ENCODE measurements around the gene IGF2.
A peak's percentile ranks its signal among the peaks of the same experiment; 100 is the strongest.

Gene IGF2, protein sequence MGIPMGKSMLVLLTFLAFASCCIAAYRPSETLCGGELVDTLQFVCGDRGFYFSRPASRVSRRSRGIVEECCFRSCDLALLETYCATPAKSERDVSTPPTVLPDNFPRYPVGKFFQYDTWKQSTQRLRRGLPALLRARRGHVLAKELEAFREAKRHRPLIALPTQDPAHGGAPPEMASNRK

DNA sequence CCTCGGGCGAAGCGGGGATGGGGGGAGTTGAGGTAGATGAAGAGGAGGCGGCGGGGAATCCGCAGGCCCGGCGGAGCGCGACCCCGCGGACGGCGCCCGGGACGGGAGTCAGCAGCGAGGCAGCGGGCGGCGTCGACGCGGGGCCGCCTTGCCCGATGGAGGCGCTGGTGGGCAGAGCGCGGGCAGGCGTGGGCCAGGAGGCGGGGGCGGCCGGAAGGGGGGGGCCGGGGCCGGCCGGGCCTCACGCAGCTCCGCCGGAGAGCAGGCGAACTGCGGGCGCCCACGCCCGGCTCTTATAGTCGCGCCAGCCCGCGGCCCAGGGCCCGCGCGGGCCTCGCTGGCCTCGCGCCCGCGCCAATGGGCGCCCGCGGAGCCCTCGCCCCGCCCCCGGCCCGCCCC, at the start of gene IGF2:
TSS of gene IGF2 (minus strand) at position 267 of the 399 bp plus-strand sequence. CDS start 3,866 bp downstream, outside the sequence.
- no peak for DNase-seq (ENCODE audit: low spot score)
- in situ Hi-C loops (cut with MboI; ENCODE audit: low pct_unique_long_range_greater_than_20kb, low sequenced_read_pairs, unreplicated experiment), result no loop called here
- TF ChIP-seq, protein P1, sequence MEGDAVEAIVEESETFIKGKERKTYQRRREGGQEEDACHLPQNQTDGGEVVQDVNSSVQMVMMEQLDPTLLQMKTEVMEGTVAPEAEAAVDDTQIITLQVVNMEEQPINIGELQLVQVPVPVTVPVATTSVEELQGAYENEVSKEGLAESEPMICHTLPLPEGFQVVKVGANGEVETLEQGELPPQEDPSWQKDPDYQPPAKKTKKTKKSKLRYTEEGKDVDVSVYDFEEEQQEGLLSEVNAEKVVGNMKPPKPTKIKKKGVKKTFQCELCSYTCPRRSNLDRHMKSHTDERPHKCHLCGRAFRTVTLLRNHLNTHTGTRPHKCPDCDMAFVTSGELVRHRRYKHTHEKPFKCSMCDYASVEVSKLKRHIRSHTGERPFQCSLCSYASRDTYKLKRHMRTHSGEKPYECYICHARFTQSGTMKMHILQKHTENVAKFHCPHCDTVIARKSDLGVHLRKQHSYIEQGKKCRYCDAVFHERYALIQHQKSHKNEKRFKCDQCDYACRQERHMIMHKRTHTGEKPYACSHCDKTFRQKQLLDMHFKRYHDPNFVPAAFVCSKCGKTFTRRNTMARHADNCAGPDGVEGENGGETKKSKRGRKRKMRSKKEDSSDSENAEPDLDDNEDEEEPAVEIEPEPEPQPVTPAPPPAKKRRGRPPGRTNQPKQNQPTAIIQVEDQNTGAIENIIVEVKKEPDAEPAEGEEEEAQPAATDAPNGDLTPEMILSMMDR (IDR thresholded peaks at IDR 0.05; ENCODE audit: extremely low read depth, insufficient read depth, missing control alignments), result no peak

DNA sequence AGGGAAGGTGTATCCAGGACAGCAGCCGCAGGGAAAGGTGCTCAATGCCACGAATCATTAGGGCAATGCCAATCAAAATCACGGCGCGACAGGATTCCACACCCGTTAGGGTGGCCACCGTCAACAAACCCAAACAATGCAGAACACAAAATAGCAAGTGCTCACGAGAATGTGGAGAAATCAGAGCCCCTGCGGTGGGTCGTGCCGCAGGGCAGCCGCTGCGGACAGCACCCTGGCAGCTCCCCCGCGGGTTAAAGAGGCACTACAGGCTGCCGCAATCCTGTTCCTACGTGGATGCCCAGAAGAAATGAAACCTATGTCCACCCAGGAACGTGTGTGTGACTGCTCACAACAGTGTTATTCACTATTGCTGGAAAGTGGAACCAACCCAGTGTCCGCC, 49.6 kb upstream of the IGF2 start:
- TF ChIP-seq, protein P1 (IDR thresholded peaks at IDR 0.05; ENCODE audit: extremely low read depth, insufficient read depth, missing control alignments), result no peak
- in situ Hi-C loops (cut with MboI; ENCODE audit: low pct_unique_long_range_greater_than_20kb, low sequenced_read_pairs, unreplicated experiment), result loop anchor here (25.0 kb wide), 1 partner anchor 224 kb away; the partner anchor contains the start of gene TSSC4
- no peak for DNase-seq (ENCODE audit: low spot score)

DNA sequence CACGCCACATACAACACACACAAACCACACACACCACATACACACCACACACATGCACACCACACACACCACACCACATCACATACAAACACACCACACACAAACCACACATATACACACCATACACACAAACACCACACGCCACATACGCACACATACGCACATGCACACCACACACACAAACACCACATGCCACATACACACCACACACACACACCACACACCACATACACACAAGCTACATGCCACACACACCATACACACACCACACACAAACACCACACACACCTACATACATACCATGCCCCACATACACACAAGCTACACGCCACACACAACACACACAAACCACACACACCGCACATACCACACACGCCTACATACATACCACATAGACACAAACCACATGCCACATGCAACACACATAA, 48.1 kb upstream of the IGF2 start:
- in situ Hi-C loops (cut with MboI; ENCODE audit: low pct_unique_long_range_greater_than_20kb, low sequenced_read_pairs, unreplicated experiment), result loop anchor here (25.0 kb wide), 1 partner anchor 225 kb away; the partner anchor contains the start of gene TSSC4
- no peak for DNase-seq (ENCODE audit: low spot score)
- TF ChIP-seq, protein P1 (IDR thresholded peaks at IDR 0.05; ENCODE audit: extremely low read depth, insufficient read depth, missing control alignments), result no peak

DNA sequence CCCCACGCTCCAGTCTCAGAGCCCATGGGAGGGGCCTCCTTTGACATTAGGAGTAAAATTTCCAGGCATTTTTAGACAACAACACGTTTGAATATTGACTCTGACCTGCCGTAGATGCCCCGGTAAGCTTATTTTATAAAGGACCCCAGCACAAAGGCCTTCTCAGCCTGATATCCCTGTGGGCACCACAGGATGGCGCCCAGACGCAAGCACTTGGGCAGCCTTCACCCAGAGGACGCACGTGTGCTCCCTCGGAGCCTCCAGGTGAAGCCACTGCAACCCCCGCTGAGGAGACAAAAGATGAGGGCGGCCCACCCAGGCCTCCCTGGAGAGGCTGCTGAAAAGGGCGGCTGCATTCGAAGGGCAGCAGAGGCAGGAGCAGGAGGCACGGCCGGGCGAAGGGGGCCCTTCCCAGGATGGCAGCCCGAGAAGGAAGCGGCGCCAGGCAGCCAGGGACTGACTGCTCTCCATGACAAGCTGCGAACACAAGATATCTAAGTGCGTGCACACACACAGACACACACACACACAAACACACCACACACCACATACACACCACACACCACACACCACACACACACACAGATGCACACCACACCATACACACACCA, 47.6 kb upstream of the IGF2 start:
- TF ChIP-seq, protein P1 (IDR thresholded peaks at IDR 0.05; ENCODE audit: extremely low read depth, insufficient read depth, missing control alignments), result peak; percentile 45
- in situ Hi-C loops (cut with MboI; ENCODE audit: low pct_unique_long_range_greater_than_20kb, low sequenced_read_pairs, unreplicated experiment), result loop anchor here (25.0 kb wide), 1 partner anchor 226 kb away; the partner anchor contains the start of gene TSSC4
- no peak for DNase-seq (ENCODE audit: low spot score)

DNA sequence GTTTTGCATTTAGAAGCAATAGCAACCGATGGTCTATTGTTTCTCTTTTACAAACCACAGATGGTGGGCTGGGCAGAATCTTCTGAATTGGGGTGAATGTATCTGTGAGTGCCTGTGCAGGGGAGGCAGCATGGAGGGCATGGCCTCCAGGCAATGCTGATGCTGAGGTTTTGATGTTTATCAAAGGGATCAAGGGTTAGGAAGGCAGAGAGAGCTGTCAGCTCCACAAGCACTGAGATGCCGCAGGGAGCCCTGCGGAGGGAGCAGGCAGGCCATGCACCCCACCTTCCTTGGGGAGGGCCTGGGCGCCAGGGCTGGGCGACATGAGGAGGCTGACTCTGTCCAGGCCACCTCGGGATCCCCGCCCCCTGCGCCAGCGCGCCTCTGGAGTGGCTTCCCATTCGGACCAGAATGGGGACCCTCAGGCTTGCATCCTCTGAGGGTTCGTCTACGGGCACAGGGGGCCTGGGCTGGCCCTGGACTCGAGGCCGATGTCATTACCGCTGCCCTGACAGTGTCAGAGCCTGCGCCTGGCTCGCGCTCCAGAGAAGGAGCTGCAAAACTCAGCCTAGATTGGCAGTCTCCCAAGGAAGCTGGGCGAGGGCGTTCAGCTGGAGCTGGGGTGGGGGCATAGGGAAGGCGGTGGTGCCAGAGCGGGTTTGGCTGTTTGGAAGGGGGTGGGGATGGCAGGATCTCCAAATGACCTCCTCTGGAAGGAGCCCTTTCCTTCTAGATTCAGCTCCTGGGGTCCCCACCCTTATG, 46.3 kb upstream of the IGF2 start:
- in situ Hi-C loops (cut with MboI; ENCODE audit: low pct_unique_long_range_greater_than_20kb, low sequenced_read_pairs, unreplicated experiment), result loop anchor here (25.0 kb wide), 1 partner anchor 227 kb away; the partner anchor contains the start of gene TSSC4
- TF ChIP-seq, protein P1 (IDR thresholded peaks at IDR 0.05; ENCODE audit: extremely low read depth, insufficient read depth, missing control alignments), result no peak

DNA sequence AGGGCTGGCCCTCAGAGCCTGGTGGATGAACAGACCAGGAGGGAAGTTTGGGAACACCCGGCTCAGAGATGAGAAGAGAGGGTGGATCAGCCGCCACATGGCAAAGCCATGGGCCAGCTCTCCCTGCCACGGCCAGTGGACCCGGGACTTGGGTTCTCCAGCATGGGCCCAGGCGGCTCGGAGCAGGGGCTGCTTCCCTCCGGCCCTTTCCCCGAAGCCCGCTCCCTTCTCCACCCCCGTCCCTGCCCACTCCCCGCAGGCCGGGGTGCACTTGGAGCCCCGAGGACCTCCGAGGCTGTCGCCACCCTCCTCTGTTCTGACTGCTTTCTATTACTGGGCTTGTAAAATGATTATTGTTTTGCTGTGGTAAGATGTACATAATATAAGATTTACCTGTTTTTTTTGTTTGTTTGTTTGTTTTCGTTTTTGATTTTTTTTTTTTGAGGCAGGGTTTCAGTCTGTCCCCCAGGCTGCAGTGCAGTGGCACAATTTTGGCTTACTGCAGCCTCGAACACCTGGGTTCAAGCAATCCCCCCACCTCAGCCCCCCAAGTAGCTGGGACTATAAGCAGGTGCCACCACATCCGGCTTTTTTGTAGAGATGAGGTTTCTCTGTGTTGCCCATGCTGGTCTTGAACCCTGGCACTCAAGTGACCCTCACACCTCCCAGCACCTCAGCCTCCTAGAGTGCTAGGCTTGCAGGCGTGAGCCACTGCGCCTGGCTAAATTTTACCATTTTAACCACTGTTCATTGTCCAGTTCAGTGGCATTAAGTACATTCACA, 43.7 kb upstream of the IGF2 start:
- no peak for DNase-seq (ENCODE audit: low spot score)
- in situ Hi-C loops (cut with MboI; ENCODE audit: low pct_unique_long_range_greater_than_20kb, low sequenced_read_pairs, unreplicated experiment), result loop anchor here (25.0 kb wide), 1 partner anchor 229 kb away; the partner anchor contains the start of gene TSSC4
- TF ChIP-seq, protein P1 (IDR thresholded peaks at IDR 0.05; ENCODE audit: extremely low read depth, insufficient read depth, missing control alignments), result no peak

More for the DNA sequence above, 46.3 kb upstream of the IGF2 start:
- no peak for DNase-seq (ENCODE audit: low spot score)

Data from GM13977 (cell line).